Natural killer cell (primary cell): ENCODE results near the gene MTUS2. TPM values are rescaled to one million over a fixed set of nuclear protein-coding genes. Genes with fewer than 3 reads are reported as not detected.
A peak's percentile ranks its signal among the peaks of the same experiment; 100 is the strongest.

Experiments
- ATAC-seq, 3 donors: fragments of 150-1000 bp in 2 of 3; fragments of 200-7000 bp in 1 of 3; cut with Tn5 transposase; 1 replicate in 1 of 3; 2 replicates in 2 of 3; pipeline ENCODE4 v1.10.0; 2021; ENCODE audit warnings: mild to moderate bottlenecking in 2 of 3, moderate library complexity in 2 of 3
- DNase-seq, 2 donors: peaks; one replicate each; pipeline versions ENCODE4 v3.0.0 to v3.0.0-alpha.2; 2013 to 2021; ENCODE audit warnings: mixed read lengths in 1 of 2
- H3K27ac ChIP-seq: one replicate; pipeline ENCODE4 v1.5.1; 2013; ENCODE audit warnings: mild to moderate bottlenecking, low read length
- H3K27me3 ChIP-seq: one replicate; pipeline ENCODE4 v1.6.1; 2013; ENCODE audit warnings: low read length; ENCODE audit not compliant: control insufficient read depth, insufficient read depth
- H3K36me3 ChIP-seq: one replicate; pipeline ENCODE4 v1.6.1; 2013; ENCODE audit warnings: low read length; ENCODE audit not compliant: control insufficient read depth, insufficient read depth
- H3K4me1 ChIP-seq: one replicate; pipeline ENCODE4 v1.6.1; 2013; ENCODE audit warnings: low read length; ENCODE audit not compliant: control insufficient read depth, insufficient read depth
- H3K4me3 ChIP-seq: one replicate; pipeline ENCODE4 v1.5.1; 2013; ENCODE audit warnings: low read length
- H3K9me3 ChIP-seq: one replicate; pipeline ENCODE4 v1.6.1; 2013; ENCODE audit warnings: low read length; ENCODE audit not compliant: control insufficient read depth, insufficient read depth
- H3K27ac Mint-ChIP-seq, 2 donors: one replicate each; pipeline ENCODE4 v1.8.0; 2022; ENCODE audit warnings: mild to moderate bottlenecking in 2 of 2, mixed read lengths in 2 of 2, moderate library complexity in 1 of 2
- H3K27me3 Mint-ChIP-seq, 2 donors: one replicate each; pipeline ENCODE4 v1.8.0; 2022; ENCODE audit warnings: low read depth in 2 of 2, mixed read lengths in 2 of 2
- H3K36me3 Mint-ChIP-seq: one replicate; pipeline ENCODE4 v1.8.0; 2022; ENCODE audit warnings: mixed read lengths
- H3K4me1 Mint-ChIP-seq, 2 donors: one replicate each; pipeline ENCODE4 v1.8.0; 2022; ENCODE audit warnings: mixed read lengths in 2 of 2
- H3K4me3 Mint-ChIP-seq: one replicate; pipeline ENCODE4 v1.8.0; 2022; ENCODE audit warnings: mild to moderate bottlenecking, moderate library complexity, mixed read lengths
- H3K9me3 Mint-ChIP-seq, 2 donors: one replicate each; pipeline ENCODE4 v1.8.0; 2022; ENCODE audit warnings: mixed read lengths in 2 of 2
- CTCF ChIP-seq: fragments of 200-600 bp; IDR thresholded peaks from one replicate; pipeline ENCODE4 v1.8.0; 2022; ENCODE audit warnings: antibody characterized with exemption
- WGBS: methylation state at CpG from one replicate; pipeline ENCODE4 v1.1.7; 2013; ENCODE audit warnings: missing lambda C conversion rate; ENCODE audit not compliant: insufficient coverage; 5-methylcytosine and 5-hydroxymethylcytosine counted together
- intact Hi-C: fragments of 100-400 bp; cut with micrococcal nuclease; formaldehyde crosslinking; loops from one replicate; pipeline ENCODE4 v1.14.2; 2022
- total RNA-seq, 4 donors: library from RNA; stranded (reverse); fragments of 120-200 nt in 1 of 4; gene quantifications; one replicate each; pipeline versions ENCODE4 v1.2.3 to v1.2.4, GENCODE V29; 2013 to 2022

MTUS2 gene
- total RNA-seq, 3 donors from 2014 or later (not counting 1 experiment from before 2014, with no cell fraction given), result not detected

GRCh38 chr13:29532116-29532515 is 712.0 kb downstream of the MTUS2 start:
- intact Hi-C loops, result no loop called here
- Mint-ChIP-seq H3K4me1 (peaks cover 24 to 36% of the 10 kb centered on the region in 2 donors), H3K4me3 (no peak overlapping the region), H3K27me3 (no peaks in the 10 kb centered on the region), H3K27ac (peak overlapping the region; percentile 86 to 88), H3K36me3 (peaks cover 5% of the 10 kb centered on the region), H3K9me3 (no peaks in the 10 kb centered on the region)
- no peak for DNase-seq
- ATAC-seq, result peak in 1 of 3 donors; percentile 47
- TF ChIP-seq CTCF, result no peak
- Histone ChIP-seq H3K27me3 (no peaks in the 10 kb centered on the region), H3K36me3 (peaks cover 16% of the 10 kb centered on the region), H3K4me1 (peaks cover 17% of the 10 kb centered on the region), H3K9me3 (no peaks in the 10 kb centered on the region), H3K4me3 (no peak overlapping the region), H3K27ac (no peak overlapping the region)
- 87% methylated on average over 5 of the region's 5 CpGs for WGBS

GRCh38 chr13:29532821-29533220 is 712.7 kb downstream of the MTUS2 start:
- Mint-ChIP-seq H3K27ac (peak overlapping the region; percentile 86 to 88), H3K4me1 (peaks cover 26 to 37% of the 10 kb centered on the region in 2 donors), H3K4me3 (no peak overlapping the region), H3K36me3 (peaks cover 5% of the 10 kb centered on the region), H3K27me3 (no peaks in the 10 kb centered on the region), H3K9me3 (no peaks in the 10 kb centered on the region)
- TF ChIP-seq CTCF, result no peak
- Histone ChIP-seq H3K27ac (no peak overlapping the region), H3K4me3 (no peak overlapping the region), H3K9me3 (no peaks in the 10 kb centered on the region), H3K36me3 (peaks cover 16% of the 10 kb centered on the region), H3K27me3 (no peaks in the 10 kb centered on the region), H3K4me1 (peaks cover 17% of the 10 kb centered on the region)
- DNase-seq, result no peak
- ATAC-seq, result no peak
- WGBS, result 97% methylated on average over 17 of the region's 17 CpGs
- intact Hi-C loops, result no loop called here

GRCh38 chr13:29534083-29534482 is 713.9 kb downstream of the MTUS2 start:
- 96% methylated on average over 3 of the region's 4 CpGs for WGBS
- no peak overlapping the region for H3K27ac ChIP-seq
- TF ChIP-seq CTCF, result no peak
- Mint-ChIP-seq H3K27ac (peak overlapping the region in 1 of 2 donors; percentile 61), H3K36me3 (peaks cover 5% of the 10 kb centered on the region), H3K4me1 (peaks cover 29 to 40% of the 10 kb centered on the region in 2 donors), H3K9me3 (no peaks in the 10 kb centered on the region), H3K4me3 (no peak overlapping the region), H3K27me3 (no peaks in the 10 kb centered on the region)
- no peaks in the 10 kb centered on the region for H3K9me3 ChIP-seq
- no peaks in the 10 kb centered on the region for H3K27me3 ChIP-seq
- peaks cover 10% of the 10 kb centered on the region for H3K4me1 ChIP-seq
- peaks cover 13% of the 10 kb centered on the region for H3K36me3 ChIP-seq
- no peak overlapping the region for H3K4me3 ChIP-seq
- no peak for ATAC-seq
- DNase-seq, result no peak
- intact Hi-C loops, result no loop called here
